Esophagus squamous epithelium (tissue), 5 donors: ENCODE measurements around the gene EVC. TPM values are rescaled to one million over a fixed set of nuclear protein-coding genes. Genes with fewer than 3 reads are reported as not detected.

ENCODE experiments used
- DNase-seq: peaks from one replicate; lab custom pipeline; 2025; lab: John Stamatoyannopoulos, UW
- H3K27ac ChIP-seq, 4 donors: fragments of 200-600 bp; sonication (generic); one replicate each; pipeline ENCODE4 v1.5.1; 2016 to 2019; ENCODE audit warnings: mild to moderate bottlenecking in 1 of 4
- H3K27me3 ChIP-seq, 4 donors: fragments of 200-600 bp; sonication (generic); 1 replicate in 3 of 4; 2 replicates in 1 of 4; pipeline versions ENCODE4 v1.5.1 to v1.6.0; 2017 to 2021; ENCODE audit warnings: antibody characterized with exemption in 1 of 4
- H3K36me3 ChIP-seq, 3 donors: fragments of 200-600 bp; sonication (generic); one replicate each; pipeline ENCODE4 v1.5.1; 2016 to 2019
- H3K4me1 ChIP-seq, 3 donors: fragments of 200-600 bp; sonication (generic); one replicate each; pipeline ENCODE4 v1.5.1; 2017 to 2019
- H3K4me3 ChIP-seq, 4 donors: fragments of 200-600 bp; sonication (generic); 1 replicate in 3 of 4; 2 replicates in 1 of 4; pipeline ENCODE4 v1.5.1; 2016 to 2019; ENCODE audit warnings: mild to moderate bottlenecking in 2 of 4, moderate library complexity in 1 of 4
- H3K9me3 ChIP-seq, 3 donors: fragments of 200-600 bp; sonication (generic); one replicate each; pipeline ENCODE4 v1.5.1; 2016 to 2019
- POLR2A ChIP-seq, 4 donors: fragments of 450-650 bp; IDR thresholded peaks; one replicate each; pipeline ENCODE4 v1.6.1; 2017; ENCODE audit warnings: antibody characterized with exemption in 4 of 4, mild to moderate bottlenecking in 4 of 4, moderate library complexity in 3 of 4
- WGBS, 2 donors: methylation state at CpG; one replicate each; pipeline ENCODE4 v1.1.5; 2018; 5-methylcytosine and 5-hydroxymethylcytosine counted together
- intact Hi-C: fragments of 100-400 bp; cut with DNase I; formaldehyde crosslinking; loops from one replicate; pipeline ENCODE4 v1.15.0; 2022
- total RNA-seq, 4 donors: library from RNA; depleted of rRNA; stranded (reverse); fragments of >200 nt; gene quantifications; one replicate each; pipeline ENCODE4 v1.1.0, GENCODE V29; 2016
- TF ChIP-seq, protein P1 (sequence below), 6 experiments: fragments of 450-650 bp in 4 of 6; fragments of 200-600 bp in 2 of 6; sonication (generic) in 2 of 6; IDR thresholded peaks; one replicate each; pipeline ENCODE4 v1.5.1; 2016 to 2019; ENCODE audit warnings: antibody characterized with exemption in 6 of 6, mild to moderate bottlenecking in 4 of 6, moderate library complexity in 4 of 6
- donor health status: DM: yes; HTN: yes; CAD: no.

Gene EVC
- total RNA-seq, 4 donors from 2014 or later: 4.2 to 17.2 (median 6.3) TPM

DNA sequence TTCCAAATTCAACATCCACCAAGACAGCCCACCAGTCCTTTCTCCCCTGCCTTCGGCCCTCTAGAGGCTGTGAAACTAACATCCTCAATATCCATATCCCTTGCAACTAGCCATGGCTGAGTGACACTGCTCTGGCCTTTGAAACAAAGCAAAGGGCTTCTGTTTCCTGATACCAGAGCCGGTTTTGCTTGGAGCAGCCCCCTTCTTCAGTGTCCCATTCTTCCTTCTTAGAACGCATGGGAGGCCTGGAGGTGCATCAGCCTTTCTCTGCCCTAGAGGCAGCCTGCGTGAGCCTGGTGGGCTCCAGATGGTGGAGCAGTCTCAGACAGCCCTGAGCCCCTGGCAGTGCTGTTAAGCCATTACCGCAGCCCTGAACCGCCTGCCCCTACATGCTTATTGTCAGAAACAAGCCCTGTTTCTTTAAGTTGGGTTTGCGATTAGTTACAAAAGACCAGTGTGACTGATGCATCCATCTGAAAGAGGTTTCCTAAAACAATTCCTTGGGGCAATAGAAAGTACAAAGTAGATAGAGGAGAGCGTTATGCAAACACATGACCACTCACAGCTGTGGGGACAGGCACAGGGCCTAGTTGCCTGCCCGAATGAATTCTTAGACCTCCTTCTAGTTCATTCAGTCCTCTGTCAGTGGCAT, 74.1 kb downstream of the EVC start:
- Histone ChIP-seq H3K9me3 (no peaks in the 10 kb centered on the region), H3K27me3 (no peaks in the 10 kb centered on the region), H3K4me3 (no peak overlapping the region), H3K36me3 (peaks cover 0 to 66% (median 0%) of the 10 kb centered on the region in 3 donors), H3K4me1 (no peaks in the 10 kb centered on the region), H3K27ac (peak overlapping the region in 1 of 4 donors; percentile 22)
- TF ChIP-seq, protein P1, sequence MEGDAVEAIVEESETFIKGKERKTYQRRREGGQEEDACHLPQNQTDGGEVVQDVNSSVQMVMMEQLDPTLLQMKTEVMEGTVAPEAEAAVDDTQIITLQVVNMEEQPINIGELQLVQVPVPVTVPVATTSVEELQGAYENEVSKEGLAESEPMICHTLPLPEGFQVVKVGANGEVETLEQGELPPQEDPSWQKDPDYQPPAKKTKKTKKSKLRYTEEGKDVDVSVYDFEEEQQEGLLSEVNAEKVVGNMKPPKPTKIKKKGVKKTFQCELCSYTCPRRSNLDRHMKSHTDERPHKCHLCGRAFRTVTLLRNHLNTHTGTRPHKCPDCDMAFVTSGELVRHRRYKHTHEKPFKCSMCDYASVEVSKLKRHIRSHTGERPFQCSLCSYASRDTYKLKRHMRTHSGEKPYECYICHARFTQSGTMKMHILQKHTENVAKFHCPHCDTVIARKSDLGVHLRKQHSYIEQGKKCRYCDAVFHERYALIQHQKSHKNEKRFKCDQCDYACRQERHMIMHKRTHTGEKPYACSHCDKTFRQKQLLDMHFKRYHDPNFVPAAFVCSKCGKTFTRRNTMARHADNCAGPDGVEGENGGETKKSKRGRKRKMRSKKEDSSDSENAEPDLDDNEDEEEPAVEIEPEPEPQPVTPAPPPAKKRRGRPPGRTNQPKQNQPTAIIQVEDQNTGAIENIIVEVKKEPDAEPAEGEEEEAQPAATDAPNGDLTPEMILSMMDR (IDR thresholded peaks at IDR 0.05): no peak
- TF ChIP-seq POLR2A (IDR thresholded peaks at IDR 0.05): no peak
- intact Hi-C loops: no loop called here
- WGBS, 2 donors: 55 to 56% methylated on average over 4 of the region's 9 CpGs
- DNase-seq: no peak

DNA sequence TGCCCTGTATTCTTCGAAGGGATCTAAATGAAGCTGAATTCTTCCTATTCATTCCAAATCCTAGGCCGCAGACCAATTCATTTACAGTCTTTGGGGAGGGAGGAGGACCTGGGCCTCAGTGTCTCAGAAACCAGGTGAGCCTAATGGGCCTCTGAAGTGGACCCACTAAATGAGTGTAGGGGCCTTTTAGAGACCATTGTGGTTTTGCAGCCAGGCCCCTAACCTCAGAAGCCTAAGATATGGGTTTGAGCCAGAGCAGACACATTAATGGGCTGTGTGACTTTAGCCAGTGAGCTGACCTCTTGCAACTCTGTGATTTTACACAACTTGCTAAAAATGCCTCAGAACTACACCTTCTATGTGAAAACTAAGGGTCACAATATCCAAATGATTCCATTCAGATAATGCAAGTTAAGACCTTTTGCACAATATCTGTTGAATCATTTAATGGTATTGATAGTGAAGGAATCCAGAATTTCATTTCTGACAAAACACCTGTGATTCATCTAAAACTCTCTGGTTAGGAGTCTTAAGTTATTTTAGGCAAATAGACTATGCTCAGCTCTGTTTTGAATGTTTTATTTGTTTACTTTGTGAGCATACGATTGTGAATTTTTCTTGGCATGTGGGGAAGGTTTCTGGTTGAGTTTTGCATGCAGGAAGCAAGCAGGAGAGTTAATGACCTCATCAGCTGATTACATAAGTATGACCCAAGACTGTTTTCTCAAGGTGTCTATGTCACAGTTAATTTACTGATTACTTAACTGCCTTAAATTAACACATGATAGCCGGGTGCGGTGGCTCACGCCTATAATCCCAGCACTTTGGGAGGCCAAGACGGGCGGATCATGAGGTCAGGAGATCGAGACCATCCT, 75.0 kb downstream of the EVC start:
- DNase-seq: no peak
- Histone ChIP-seq H3K4me1 (no peaks in the 10 kb centered on the region), H3K36me3 (peaks cover 0 to 66% (median 0%) of the 10 kb centered on the region in 3 donors), H3K9me3 (no peaks in the 10 kb centered on the region), H3K27me3 (no peaks in the 10 kb centered on the region), H3K4me3 (no peak overlapping the region), H3K27ac (peak overlapping the region in 2 of 4 donors; percentile 22 to 23)
- intact Hi-C loops: no loop called here
- TF ChIP-seq POLR2A (IDR thresholded peaks at IDR 0.05): no peak
- TF ChIP-seq, protein P1 (IDR thresholded peaks at IDR 0.05): no peak
- WGBS, 2 donors: 59 to 70% methylated on average over 5 to 9 of the region's 9 CpGs

DNA sequence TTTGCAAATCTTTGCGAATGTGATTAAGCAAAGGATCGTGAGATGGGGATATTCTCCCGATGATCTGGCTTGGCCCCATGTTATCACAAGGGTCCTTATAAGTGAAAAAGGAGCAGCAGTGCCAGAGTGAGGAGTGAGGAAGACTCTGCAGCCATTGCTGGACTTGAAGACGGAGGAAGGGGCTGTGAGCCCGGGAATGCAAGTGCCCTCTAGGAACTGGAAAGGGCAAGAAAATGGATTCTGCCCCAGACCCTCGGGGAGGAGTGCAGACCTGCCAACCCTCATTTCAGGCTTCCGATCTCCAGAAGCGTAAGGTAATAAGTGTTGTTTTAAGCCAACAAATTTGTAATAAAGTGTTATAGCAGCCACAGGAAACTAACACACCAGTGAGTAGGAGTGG, 76.3 kb downstream of the EVC start:
- WGBS, 2 donors: 91 to 94% methylated on average over 8 of the region's 8 CpGs
- peaks cover 0 to 66% (median 0%) of the 10 kb centered on the region in 3 donors for H3K36me3 ChIP-seq
- H3K4me1 ChIP-seq: no peaks in the 10 kb centered on the region
- H3K27me3 ChIP-seq: no peaks in the 10 kb centered on the region
- no peak for TF ChIP-seq POLR2A (IDR thresholded peaks at IDR 0.05)
- TF ChIP-seq, protein P1 (IDR thresholded peaks at IDR 0.05): no peak
- H3K9me3 ChIP-seq: no peaks in the 10 kb centered on the region
- no peak for DNase-seq
- H3K4me3 ChIP-seq: no peak overlapping the region
- no peak overlapping the region for H3K27ac ChIP-seq
- intact Hi-C loops: no loop called here

DNA sequence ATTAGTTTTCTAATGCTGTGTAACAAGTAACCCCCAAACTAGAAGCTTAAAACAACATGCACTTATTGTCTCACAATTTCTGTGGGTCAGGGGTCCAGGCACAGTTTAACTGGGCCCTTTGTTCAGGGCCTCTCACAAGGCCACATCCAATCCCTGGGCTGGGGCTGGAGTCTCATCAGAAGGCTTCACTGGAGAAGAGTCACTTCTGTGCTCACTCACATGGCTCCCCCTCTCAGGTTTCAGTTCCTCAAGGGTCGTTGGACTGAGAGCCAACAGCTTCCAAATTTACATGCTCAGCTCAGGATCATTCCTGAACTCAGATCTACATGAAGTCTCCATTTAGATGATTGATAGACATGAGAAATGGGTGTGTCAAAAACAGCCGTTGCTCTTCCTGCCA, 77.1 kb downstream of the EVC start:
- Histone ChIP-seq H3K4me1 (no peaks in the 10 kb centered on the region), H3K4me3 (no peak overlapping the region), H3K36me3 (peaks cover 0 to 64% (median 0%) of the 10 kb centered on the region in 3 donors), H3K27me3 (no peaks in the 10 kb centered on the region), H3K27ac (no peak overlapping the region), H3K9me3 (no peaks in the 10 kb centered on the region)
- WGBS, 2 donors: 46 to 60% methylated on average over 1 to 2 of the region's 2 CpGs
- TF ChIP-seq POLR2A (IDR thresholded peaks at IDR 0.05): no peak
- TF ChIP-seq, protein P1 (IDR thresholded peaks at IDR 0.05): no peak
- intact Hi-C loops: no loop called here
- DNase-seq: no peak

DNA sequence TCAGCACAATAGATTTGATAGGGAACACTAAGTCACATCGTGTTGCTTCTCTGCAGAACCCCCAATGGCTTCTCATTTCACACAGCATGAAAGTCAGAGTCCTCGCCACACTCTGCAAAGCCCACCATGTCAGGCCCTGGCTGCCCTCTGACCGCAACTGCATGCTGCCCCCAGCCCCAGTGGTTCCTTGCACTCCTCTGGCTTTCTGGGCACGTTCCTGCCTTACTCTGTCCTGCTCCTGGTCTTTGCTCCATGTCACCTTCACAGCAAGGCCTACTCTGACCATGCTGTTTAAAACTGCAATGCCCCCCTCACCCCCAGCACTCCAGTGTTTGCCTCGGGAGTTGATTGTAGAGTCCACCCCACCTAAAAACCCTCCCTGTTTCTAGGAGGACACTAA, 78.1 kb downstream of the EVC start:
- no peak for DNase-seq

More for the DNA sequence above, 78.1 kb downstream of the EVC start:
- TF ChIP-seq, protein P1 (IDR thresholded peaks at IDR 0.05): no peak
- no peak for TF ChIP-seq POLR2A (IDR thresholded peaks at IDR 0.05)
- no peaks in the 10 kb centered on the region for H3K27me3 ChIP-seq
- 81 to 85% methylated on average over 5 of the region's 5 CpGs for WGBS, 2 donors
- H3K4me1 ChIP-seq: no peaks in the 10 kb centered on the region
- intact Hi-C loops: no loop called here
- peaks cover 0 to 62% (median 0%) of the 10 kb centered on the region in 3 donors for H3K36me3 ChIP-seq
- H3K9me3 ChIP-seq: no peaks in the 10 kb centered on the region
- H3K4me3 ChIP-seq: no peak overlapping the region
- H3K27ac ChIP-seq: no peak overlapping the region
